Activated CD8-positive, alpha-beta memory T cell treated with anti-CD3 and anti-CD28 coated beads for 1 hour (primary cell): ENCODE data around the gene PRAC1.

Experiments used
- DNase-seq, 2 donors: peaks; one replicate each; pipeline ENCODE4 v3.0.0-alpha.2; 2020; ENCODE audit warnings: low read depth in 1 of 2; ENCODE audit errors: extremely low read depth in 1 of 2

The PRAC1 gene

DNA sequence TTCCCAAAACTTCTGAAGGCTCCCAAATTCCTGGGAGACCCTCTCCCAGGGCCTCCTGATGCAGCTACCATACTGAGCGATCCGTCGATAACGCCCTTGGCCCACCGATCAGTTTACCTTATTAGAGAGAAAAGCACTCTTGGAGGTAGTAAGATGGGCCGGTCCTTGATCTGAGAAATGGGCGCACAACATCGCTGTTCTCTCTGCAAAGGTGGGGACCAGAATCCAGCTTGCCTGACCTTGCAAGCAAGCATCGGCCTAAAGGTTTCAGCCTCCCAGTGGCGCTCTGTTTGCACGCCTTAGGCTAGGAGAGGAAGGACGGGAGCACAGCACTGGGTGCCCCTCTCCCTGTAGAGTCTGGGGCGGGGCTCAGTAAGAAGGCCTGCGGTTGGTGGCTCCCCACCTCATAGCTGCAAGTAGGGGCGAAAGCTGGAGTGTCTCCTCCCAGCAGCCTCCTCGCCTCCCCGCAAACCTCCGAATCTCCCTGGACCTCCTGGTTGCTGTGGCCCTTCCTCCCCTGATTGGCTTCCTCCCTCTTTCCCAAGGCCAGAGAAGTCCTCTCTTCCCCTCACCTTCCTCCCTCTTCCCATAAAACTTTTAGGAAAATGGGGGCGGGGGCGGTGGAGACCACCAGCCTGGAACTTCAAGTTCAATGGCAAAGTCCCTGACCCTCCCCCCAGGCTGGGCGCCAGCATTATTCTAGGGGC, at the start of gene PRAC1:
Gene PRAC1, minus strand, starts transcription at position 318 of the 707 bp plus-strand sequence. Its CDS starts 126 bp downstream, at position 192.
- DNase-seq, result no peak

DNA sequence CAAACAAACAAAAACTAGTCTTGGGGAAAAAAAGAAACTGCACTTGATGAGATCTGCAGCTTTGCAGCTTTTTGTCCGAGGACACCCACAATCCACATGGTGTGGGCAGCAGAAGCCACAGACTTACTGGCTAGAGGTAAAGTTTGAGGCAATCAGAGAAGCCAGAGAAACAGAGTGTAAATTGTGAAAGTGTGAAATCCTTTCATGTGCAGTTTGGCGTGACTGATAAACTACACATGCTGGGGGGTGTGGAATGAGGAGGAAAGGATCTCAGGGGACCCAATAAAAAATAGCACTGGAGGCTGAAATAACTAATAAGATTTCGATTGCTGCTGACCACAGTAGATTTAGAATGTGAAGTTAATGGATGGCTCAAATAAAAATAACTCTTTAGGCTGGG, 48.6 kb upstream of the PRAC1 start:
- DNase-seq, result no peak

DNA sequence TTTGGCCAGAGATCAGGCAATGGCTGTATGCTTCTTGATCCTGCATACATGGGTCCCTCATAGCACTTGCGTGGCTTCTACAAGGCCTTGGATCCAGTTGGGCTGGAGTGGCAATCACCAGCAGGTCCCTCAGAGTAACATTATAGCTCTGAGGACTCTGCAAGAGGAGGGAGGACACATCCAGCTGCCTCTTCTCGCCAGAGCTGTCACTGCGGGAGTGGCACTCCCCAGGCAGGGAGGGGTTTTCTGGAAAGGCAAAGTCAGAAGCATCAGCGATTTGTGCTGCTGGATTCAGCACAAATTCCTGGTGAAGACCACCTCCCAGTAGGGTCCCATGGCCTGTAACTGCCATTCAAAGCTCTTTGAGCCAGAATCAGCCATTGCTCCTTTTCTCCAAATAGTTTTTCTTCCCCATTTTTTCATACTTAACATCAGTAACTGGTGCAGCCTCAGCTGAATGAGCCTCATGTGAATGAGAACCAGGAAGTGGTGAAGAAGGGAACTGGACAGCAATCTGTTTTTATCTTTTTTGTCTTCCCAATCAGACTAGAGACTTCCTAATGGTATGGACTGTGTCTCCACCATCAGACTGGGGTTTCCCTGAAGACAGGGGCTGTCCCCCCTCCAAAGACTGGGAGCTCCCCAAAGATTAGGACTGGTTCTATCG, 46.8 kb upstream of the PRAC1 start:
- DNase-seq, result no peak

DNA sequence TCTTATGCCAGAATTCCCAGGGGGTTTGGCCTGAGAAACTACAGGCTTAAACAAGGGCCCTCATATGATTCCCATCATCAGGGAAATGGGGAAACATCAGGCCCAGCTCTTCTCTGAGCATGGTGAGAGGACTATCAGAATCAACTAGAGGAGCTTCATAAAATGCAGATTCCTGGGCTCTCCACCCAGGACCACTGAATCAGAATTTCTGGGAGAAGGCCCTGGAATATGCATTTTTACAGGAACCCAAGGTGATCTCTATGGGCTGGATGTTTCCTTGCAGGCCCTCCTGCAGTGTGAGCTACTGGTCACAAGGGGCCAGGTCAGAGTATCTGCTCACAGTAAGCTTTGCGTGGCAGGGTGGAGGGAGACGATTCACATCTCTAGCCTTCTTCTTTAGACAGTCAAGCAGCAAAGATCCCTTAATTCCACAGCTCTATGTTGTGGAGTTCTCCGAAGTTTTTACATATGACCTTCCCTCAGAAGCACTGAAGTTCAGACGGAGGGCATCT, 45.0 kb upstream of the PRAC1 start:
- DNase-seq, result no peak

DNA sequence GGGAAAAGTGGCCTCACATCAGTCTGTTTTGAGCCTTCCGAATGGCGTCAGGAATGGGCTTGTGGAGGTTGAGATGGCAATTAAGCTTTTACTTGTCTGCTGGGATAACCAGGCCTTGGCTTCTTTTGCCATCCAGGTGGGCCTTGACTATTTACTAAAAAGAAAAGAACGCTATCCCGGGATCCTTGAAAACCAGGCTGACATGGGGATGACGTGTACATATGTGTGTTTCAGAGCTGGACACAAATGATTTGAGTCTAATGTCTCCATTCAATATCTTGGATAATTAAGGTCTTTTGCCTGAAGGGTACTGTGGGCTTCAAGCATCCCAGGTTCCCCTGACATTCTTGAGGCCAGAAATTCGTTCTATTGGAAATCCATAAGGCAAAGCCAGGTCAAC, 38.8 kb upstream of the PRAC1 start:
- DNase-seq, result no peak

DNA sequence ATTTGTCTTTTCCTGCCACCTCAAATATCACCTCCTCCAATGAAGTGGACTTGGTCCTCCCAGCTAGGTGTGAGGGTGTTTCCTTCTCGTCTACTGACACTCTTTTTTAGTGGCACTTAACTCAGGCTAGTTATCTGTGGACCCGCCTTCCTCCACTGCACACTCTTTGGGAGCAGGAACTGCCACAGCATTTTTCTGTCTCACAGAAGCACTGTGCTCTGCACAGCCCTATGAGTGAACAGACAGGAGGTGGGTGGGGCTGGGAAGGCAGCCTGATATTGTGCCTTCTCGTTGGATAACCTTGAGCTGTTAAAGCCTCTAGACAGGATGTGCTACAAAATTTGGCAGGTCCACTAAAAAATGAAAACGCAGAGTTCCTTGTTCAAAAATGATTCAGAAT, 38.1 kb upstream of the PRAC1 start:
- no peak for DNase-seq

DNA sequence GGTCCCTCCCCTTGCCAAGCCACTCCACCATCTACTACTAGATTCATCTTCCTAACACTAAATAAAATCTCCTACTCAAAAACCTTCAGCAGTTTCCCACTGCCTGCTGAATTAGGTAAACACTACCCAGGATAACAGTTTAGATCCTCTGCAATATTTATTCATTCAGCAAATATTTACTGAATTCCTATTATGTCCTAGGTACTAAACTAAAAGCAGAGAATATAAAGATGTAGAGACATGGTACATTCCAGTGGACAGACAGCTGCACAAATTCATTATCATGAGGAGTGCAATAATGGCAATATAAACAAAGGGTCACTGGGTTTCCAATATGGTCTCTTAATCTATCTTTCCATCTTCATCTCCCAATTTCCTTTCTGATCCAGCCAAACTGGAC, 37.0 kb upstream of the PRAC1 start:
- DNase-seq, result no peak

DNA sequence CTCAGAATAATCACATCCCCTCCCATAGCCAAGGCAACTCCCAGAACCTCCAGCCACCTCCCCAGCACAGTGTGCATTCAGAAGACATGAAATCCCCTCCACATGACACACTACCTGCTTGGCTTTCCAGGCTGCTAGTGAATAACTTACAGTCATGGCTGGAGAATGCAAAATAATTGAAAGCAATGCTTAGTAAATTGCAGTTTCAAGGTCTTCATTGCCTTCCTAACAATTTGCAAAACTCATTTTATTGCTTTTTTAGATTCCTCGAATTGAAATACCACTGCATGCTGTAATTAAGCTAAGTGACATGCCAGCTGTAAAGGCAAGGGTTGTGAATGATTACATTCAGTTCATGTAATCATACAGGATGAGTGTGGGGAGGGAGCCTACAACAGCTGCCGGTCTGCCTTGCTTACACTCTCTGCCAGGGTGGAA, 35.2 kb upstream of the PRAC1 start:
- no peak for DNase-seq

DNA sequence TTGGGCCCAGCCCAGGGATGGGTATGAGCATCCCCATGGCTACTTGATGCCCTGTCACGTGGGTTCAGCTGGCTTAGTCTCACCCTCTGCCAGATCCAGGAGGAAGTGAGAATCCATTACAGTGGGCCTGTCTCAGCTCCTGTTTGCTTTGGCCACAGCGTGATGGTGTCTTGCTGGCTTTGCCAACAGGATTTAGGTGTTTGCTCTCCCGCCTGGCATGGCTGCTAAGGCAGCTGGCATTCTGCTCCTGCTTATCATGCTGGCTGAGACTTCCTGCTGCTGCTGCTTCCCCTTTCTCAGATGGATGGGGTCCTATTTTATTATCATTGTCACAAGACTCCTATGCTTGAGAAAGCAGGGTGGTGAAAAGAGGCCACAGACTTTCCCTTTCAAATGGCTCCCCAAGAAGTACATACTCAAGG, 34.5 kb upstream of the PRAC1 start:
- no peak for DNase-seq

DNA sequence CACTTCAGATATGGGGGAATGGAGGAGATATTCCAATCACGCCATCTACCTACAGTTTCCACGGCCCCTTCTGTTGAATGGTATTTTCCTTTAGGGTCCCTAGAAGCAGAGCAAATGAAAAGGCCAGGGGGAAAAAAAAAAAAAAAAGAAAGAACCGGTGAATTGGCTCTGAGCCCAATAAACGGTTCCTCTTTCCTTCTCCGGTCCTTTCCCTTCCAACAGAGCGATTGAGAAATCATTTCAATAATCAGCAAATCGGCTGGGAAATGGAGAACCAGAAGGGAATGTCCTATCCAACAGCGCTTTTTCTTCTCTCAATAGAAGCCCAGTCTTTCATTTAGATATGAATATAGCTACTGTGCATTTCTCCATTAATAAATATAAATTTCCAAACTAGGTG, 33.0 kb upstream of the PRAC1 start:
- DNase-seq, result no peak

DNA sequence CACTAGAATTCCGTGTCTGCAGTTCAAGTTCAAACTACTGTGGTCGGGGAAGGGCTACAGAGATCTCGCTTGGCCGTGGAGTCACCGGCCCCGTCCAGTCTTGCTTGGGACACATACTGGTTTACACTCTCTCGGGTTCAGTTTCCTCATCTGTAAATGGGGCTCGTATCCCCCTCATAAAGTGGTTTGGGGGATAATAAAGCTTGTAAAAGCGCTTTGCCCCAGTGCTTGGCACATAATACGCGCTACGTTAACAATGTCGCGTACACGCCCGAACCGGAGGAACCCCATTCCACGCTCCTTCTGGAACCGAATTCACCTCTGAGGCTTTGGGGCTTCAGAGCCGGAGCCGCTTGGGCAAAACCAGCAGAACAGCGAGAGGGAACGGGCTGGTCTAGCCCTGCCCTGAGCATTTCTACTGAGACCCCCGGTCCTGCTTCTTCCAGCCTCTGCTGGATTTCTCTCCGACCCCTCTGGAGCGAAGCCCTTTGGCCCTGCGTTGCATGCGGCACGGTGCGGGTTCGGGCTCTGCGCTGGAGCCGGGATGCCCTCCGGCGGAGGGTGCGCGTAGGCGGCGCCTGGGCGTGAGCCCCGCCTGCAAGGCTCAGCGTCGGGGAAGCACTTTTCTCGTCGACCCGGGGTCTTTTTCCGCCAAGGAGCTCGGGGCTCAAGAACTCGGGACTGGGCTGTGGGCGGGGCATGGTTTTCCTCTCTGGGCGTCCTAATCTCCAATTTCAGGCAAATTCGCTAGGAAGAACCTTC, 32.4 kb upstream of the PRAC1 start:
- no peak for DNase-seq

DNA sequence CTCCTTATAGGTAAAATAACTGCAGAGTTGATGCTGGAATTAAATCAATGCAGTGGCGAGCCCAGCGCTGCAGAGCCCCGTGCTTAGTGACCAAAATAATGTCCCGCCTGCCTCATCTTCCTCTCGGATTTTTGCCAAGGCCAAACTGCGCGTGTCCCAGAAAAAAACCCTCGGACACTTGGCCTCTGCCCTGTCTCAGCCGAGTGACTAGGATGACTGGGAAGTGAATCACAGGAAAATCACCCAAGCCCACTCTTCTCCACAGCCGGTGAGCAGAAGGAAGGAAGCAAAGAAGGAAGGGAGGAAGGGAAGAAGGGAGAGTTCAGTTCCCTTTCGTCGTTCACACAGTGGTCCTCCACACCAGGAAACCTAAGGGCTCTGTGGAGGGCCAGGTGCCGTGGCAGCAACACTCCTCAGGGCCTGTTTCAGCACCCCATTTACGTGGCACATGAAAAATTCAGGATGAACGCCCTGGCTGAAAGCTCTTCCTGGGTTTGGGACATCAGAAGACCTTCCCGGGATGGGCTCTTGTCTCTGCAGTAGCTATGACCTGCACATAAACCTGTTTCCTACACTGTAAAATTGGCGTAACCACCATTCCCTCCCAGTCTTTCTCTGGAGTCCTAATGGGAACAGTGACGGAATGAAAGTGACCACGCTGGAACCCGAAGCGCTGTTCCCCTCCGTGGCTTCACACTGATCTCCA, 31.6 kb upstream of the PRAC1 start:
- DNase-seq, result no peak

DNA sequence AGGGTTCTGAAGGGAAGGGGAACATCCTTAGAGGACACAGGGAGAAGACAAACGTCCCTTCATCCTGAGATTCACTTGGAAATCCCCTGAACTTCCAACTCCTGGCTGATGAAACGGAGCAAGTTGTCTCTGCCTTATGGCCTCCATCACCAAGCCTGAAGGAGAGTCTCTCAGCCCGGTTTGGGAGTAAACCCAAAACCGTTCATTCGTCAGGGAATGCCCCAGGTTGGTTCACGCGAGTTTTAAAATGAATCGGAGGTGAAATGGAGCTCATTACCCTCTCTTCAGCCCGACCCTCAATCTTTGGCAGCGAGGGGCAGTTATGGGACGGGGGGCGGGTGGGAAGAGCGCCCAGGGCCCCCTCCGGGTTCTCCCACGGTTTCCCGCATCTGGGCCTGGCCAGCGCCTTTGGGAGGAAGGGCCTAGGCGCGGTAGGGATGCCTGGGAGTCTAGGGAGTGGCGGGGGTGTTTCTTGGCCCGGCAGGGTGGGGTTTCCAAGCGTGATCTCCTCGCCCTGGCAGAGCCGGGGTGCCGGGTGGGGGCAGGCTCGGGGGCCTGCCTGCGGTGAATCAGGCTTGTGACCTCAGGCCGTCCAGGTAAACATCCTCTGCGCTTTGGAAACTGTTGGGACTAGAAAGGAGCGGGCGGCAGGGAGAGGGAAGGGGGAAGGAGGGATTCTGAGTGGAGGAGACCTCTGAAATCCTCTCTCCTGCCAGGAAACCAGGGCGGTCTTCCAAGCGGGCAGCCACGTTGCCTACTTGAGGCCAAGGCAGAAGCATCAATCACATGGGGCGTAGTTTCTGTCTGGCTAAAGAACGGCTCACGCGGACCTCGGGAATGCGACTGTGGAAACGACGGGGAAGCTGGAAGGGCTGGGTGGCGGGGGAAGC, 30.3 kb upstream of the PRAC1 start:
- DNase-seq, result no peak

DNA sequence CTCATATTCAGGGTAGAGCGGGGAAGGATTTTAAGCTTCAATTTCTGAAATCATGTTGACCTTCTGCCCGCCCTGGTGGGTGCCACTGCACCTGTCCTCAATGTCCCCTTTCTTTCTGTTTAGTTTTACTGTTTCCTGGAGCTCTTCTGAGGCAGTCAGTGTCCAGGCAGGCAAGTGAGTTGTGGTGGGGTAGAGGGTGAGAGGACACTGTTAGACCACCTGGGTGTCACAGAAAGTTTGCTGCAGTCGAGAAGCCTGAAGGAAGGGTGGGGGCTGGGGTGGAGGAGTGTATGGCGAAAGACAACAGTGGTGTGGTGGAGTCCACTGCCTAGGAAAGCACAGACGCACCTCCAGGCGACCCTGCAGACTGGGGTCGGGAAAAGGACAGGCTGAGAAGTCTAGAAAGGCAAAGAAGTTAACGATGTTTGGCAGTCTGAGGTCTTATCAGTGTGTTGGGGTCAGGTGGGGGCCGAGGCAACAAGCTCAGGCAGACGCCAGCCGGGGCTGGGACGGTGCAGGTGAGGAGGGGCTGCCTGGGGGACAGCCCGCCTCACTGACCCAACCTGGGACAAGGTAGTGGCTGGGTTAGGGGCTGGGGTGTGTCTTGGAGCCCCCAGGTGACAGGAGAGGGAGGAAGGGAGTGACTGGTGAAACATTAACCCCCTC, 29.5 kb upstream of the PRAC1 start:
- no peak for DNase-seq

DNA sequence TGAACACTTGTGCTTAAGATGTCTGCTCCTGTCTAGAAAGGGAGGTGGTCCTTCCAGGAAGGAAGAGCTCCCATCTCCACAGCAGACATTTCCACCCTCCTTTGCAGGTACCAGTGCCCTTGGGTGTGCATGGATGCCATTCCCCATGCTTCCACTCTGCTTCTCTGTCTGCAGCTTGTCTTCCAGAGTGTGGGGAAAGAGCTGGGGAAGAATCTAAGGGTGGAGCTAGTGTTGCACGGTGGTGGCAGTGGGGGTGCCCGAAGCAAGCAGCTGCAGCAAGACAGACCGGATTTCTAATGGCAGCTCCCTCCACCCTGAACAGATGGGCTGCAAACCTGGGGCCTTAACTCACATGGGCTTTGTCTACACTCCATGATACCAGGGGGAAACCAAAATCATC, 28.9 kb upstream of the PRAC1 start:
- DNase-seq, result no peak

DNA sequence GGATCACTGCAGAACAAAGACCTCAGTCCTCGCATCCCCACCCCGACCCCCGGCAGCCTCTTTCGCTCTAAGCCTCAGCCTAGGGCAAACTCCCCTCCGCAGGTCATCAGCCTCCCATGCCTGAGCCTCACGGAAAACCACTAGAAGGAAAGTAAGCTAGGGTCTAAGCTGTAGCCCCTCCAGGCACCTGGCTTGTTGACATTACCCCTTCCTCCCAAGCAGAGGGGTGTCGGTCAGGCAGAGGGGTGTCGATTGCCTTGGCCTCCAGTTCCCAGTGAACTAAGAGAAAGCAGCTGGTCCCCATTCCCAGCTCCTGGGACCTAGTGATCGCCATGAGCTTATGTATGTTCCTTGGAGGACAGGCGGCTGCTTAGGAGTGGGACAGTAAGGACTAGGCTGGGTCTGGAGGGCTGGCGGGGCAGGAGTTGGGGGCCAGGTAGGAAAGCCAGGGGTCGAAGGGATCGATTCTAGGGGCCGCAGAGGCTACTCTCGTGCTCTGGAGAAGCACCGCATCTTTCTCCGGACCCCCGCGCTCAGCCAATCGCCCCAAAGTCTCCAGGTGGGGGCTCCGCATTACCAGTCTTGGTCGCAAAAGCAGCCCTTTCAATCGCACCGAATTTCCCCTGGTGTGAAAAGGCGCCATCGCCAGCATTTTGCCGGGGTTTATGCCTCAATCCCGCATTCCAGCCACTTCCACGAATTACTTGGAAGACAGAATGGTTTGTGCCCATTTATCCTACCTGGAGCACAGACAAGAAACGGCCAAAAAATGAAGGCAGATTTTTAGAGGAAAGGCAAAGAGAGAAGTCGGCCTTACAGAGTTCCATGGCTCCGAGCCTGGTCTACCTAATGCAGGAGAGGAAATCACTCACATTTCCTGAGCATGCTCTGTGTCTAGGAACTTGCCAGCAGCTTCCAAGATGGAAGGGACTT, 27.6 kb upstream of the PRAC1 start:
- DNase-seq, result no peak

DNA sequence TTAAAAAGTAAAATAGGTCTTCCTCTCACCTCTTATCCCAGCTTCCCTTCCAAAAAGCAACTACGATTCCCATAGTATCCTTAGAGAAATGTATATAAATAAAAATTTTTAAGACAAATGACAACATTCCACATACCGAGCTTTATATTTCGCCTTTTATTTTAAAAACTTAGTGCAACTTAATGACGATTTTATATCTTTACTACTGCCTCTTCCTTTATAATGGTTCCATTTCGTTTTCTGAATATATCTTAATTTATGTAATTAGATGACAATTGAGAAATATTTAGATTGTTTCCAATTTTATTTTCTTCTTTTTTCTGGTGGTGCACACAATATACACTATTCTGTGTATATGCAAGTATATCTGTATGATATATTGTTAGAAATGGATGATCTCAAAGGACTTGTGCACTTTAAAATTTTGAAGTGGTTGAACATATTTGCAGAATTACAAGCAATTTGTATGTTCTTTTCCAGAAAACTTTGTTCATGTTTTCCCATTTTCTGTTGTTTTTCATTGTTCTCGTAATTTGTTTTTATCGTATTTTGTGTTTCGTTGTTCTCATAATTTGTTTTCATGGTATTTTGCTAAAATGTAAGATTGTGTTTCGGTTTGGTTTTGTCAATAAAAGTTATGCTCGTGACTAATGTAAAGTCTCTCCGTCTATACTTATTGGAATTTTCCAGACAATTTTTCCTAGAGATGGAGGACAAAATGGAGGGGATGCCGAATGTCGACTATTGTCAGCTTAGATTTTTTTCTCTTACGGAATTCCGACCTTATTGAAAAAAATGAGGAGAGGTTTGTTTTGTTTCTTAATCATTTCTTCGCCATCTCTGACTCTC, 26.6 kb upstream of the PRAC1 start:
- no peak for DNase-seq
